Esophagus muscularis mucosa (tissue), 3 donors: Measurements from ENCODE around the gene CDH22.

Experiments
- CTCF ChIP-seq, 3 experiments: fragments of 200-600 bp in 2 of 3; fragments of 450-650 bp in 1 of 3; sonication (generic) in 2 of 3; IDR thresholded peaks; one replicate each; pipeline ENCODE4 v1.5.1; 2017 to 2019; ENCODE audit warnings: antibody characterized with exemption in 3 of 3, mild to moderate bottlenecking in 2 of 3, moderate library complexity in 1 of 3
- POLR2AphosphoS5 ChIP-seq, 2 donors: sonication (generic); formaldehyde crosslinking; IDR thresholded peaks; one replicate each; pipeline ENCODE4 v1.6.1; 2017; ENCODE audit warnings: antibody characterized with exemption in 2 of 2

DNA sequence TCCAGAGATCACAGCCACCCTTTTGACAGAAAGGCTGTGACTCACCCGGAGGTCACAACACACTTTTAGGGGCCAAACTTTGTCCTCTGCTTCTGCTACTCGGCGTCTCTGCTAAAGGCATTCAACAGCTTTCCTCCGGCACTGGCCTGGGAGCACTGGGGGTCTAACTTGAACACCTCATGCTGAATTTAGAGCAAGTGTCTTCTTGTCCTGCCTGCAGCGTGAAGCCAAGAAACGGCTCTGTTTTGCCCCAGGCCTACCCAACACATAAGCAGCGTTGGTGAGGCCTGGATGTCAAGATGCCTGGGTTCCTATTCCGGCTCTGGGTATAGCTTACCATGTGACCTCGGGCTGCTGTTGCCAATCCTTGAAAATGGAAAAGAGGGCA is 2.3 kb downstream of the CDH22 start:
- TF ChIP-seq CTCF (IDR thresholded peaks at IDR 0.05) (no peak), POLR2AphosphoS5 (IDR thresholded peaks at IDR 0.05) (no peak)
